GM21576 (cell line): ENCODE measurements around the gene SLC35C1.
"Not testable (repeated sequence)": the region's sequence is repeated elsewhere in the genome, so short reads cannot be mapped to it uniquely, and the experiment has no call there.

Experiments
- ATAC-seq: cut with Tn5 transposase; IDR thresholded peaks from one replicate; pipeline ENCODE4 v1.9.1; 2021; ENCODE audit warnings: mild to moderate bottlenecking, moderate library complexity; ENCODE audit not compliant: unreplicated experiment

SLC35C1 gene

GRCh38 chr11:45786272-45786671 is 18.7 kb upstream of the SLC35C1 start:
- no peak for ATAC-seq

- ATAC-seq, result no peak
These were observed 16.1 kb upstream of the SLC35C1 start for GRCh38 chr11:45788887-45789286.

GRCh38 chr11:45791524-45791923 is 13.4 kb upstream of the SLC35C1 start:
- ATAC-seq, result no peak

GRCh38 chr11:45794169-45794568 is 10.8 kb upstream of the SLC35C1 start:
- ATAC-seq, result no peak

- no peak for ATAC-seq
These were observed 9.6 kb upstream of the SLC35C1 start for GRCh38 chr11:45795379-45795778.

- ATAC-seq, result no peak
These were observed 8.5 kb upstream of the SLC35C1 start for GRCh38 chr11:45796461-45796861.

GRCh38 chr11:45798793-45799441 is 6.0 kb upstream of the SLC35C1 start:
- no peak for ATAC-seq

GRCh38 chr11:45799562-45799961 is 5.4 kb upstream of the SLC35C1 start:
- ATAC-seq, result no peak

GRCh38 chr11:45800261-45800660 is 4.7 kb upstream of the SLC35C1 start:
- ATAC-seq, result no peak

- ATAC-seq, result no peak
These were observed 3.1 kb upstream of the SLC35C1 start for GRCh38 chr11:45801723-45802315.

- no peak for ATAC-seq
These were observed 2.2 kb upstream of the SLC35C1 start for GRCh38 chr11:45802531-45803317.

GRCh38 chr11:45803971-45804760 is 783 bp upstream of the SLC35C1 start:
- ATAC-seq, result peak; percentile 16

GRCh38 chr11:45805305-45806071 is 539 bp downstream of the SLC35C1 start:
- ATAC-seq, result peak; percentile 17

- no peak for ATAC-seq
These were observed 1.4 kb downstream of the SLC35C1 start for GRCh38 chr11:45806072-45806933.

GRCh38 chr11:45806937-45807791 is 2.2 kb downstream of the SLC35C1 start:
- no peak for ATAC-seq

- ATAC-seq, result no peak
These were observed 2.9 kb downstream of the SLC35C1 start for GRCh38 chr11:45807792-45808238.

- not testable (repeated sequence) for ATAC-seq
These were observed 3.5 kb downstream of the SLC35C1 start for GRCh38 chr11:45808427-45808826.
